Right lobe of liver (tissue), 6 donors: ENCODE measurements around the gene RAP2B. TPM values are rescaled to one million over a fixed set of nuclear protein-coding genes. Genes with fewer than 3 reads are reported as not detected.

ENCODE experiments used
- ATAC-seq, 4 donors: fragments of 200-7000 bp; cut with Tn5 transposase; one replicate each; pipeline ENCODE4 v1.9.1; 2020; ENCODE audit warnings: mild to moderate bottlenecking in 4 of 4, moderate library complexity in 4 of 4
- DNase-seq, 3 donors: peaks; one replicate each; pipeline ENCODE4 v3.0.0-alpha.2; 2020
- H3K27ac ChIP-seq, 3 donors: fragments of 200-600 bp; one replicate each; pipeline ENCODE4 v1.8.0; 2022
- H3K27me3 ChIP-seq, 2 donors: fragments of 200-600 bp; one replicate each; pipeline ENCODE4 v1.8.0; 2022
- H3K36me3 ChIP-seq, 4 donors: fragments of 200-600 bp; sonication (generic) in 1 of 4; one replicate each; pipeline versions ENCODE4 v1.5.1 to v1.8.0; 2017 to 2022; ENCODE audit warnings: control low read depth in 1 of 4
- H3K4me1 ChIP-seq, 4 donors: fragments of 200-600 bp; sonication (generic) in 1 of 4; one replicate each; pipeline versions ENCODE4 v1.5.1 to v1.8.0; 2017 to 2022; ENCODE audit warnings: control low read depth in 1 of 4
- H3K4me3 ChIP-seq, 3 donors: fragments of 200-600 bp; one replicate each; pipeline ENCODE4 v1.8.0; 2022
- H3K9me3 ChIP-seq, 4 donors: fragments of 200-600 bp; sonication (generic) in 1 of 4; one replicate each; pipeline versions ENCODE4 v1.5.1 to v1.8.0; 2017 to 2022; ENCODE audit warnings: control low read depth in 1 of 4
- CTCF ChIP-seq, 4 donors: fragments of 200-600 bp in 3 of 4; fragments of 450-650 bp in 1 of 4; IDR thresholded peaks; one replicate each; pipeline versions ENCODE4 v1.5.1 to v1.8.0; 2016 to 2022; ENCODE audit warnings: antibody characterized with exemption in 4 of 4, mild to moderate bottlenecking in 2 of 4
- POLR2A ChIP-seq: fragments of 450-650 bp; IDR thresholded peaks from one replicate; pipeline ENCODE4 v1.6.1; 2017; ENCODE audit warnings: antibody characterized with exemption, mild to moderate bottlenecking
- WGBS: methylation state at CpG from one replicate; pipeline ENCODE4 v1.1.6; 2018; ENCODE audit warnings: low coverage, low lambda C conversion rate; ENCODE audit not compliant: insufficient coverage; ENCODE audit errors: missing lambda C conversion rate; 5-methylcytosine and 5-hydroxymethylcytosine counted together
- intact Hi-C, 2 donors: fragments of 100-400 bp; cut with DNase I; formaldehyde crosslinking; loops; one replicate each; pipeline versions ENCODE4 v1.11.2 to v1.14.1; 2022
- total RNA-seq, 6 experiments: library from RNA; depleted of rRNA in 2 of 6; stranded (reverse); fragments of >200 nt in 2 of 6; fragmentation: NEBNext Ultra II Directional in 3 of 6; extraction: Animal tissue kit (Norgen Biotek cat#: 25700) in 3 of 6; gene quantifications; one replicate each; pipeline versions ENCODE4 v1.1.0 to v1.2.4, GENCODE V29; 2016 to 2023
- donor health status: DM: no; HTN: yes; CAD: no.
- donor health status: DM: no; HTN: no; CAD: no.
- donor health status: DM: no; HTN: no; CAD: no.
- donor health status: DM: no; HTN: yes; CAD: no.
- donor health status: DM: no; HTN: yes; CAD: no.

RAP2B gene
- total RNA-seq, 6 experiments from 2014 or later = 2.4 to 17.6 (median 4.5) TPM

DNA sequence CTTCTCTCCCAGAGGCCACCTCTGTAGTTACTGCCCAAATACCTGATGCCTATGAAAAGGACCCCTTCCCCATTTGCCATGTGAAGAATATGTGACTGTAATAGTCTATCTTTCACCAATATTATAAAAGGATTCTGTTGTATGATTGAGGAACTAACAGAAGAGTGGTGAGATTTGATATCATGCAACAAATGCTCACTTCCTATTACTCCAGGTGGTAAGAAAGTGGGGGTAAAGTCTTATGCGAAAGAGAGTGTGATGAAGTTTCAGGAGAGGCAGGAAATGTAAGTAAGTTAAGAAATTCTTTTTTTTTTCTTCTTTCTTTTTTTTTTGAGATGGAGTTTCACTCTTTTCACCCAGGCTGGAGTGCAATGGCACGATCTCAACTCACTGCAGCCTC, 24.4 kb upstream of the RAP2B start:
- H3K27ac ChIP-seq = no peak overlapping the region
- no peaks in the 10 kb centered on the region for H3K36me3 ChIP-seq
- DNase-seq (no peak), ATAC-seq (no peak)
- TF ChIP-seq POLR2A (no peak), CTCF (IDR thresholded peaks at IDR 0.05) (no peak)
- intact Hi-C loops = no loop called here
- no peak overlapping the region for H3K4me3 ChIP-seq
- H3K9me3 ChIP-seq = no peaks in the 10 kb centered on the region
- peaks cover 0 to 12% (median 0%) of the 10 kb centered on the region in 4 donors for H3K4me1 ChIP-seq
- H3K27me3 ChIP-seq = no peaks in the 10 kb centered on the region
- WGBS = 77% methylated on average over 1 of the region's 2 CpGs

DNA sequence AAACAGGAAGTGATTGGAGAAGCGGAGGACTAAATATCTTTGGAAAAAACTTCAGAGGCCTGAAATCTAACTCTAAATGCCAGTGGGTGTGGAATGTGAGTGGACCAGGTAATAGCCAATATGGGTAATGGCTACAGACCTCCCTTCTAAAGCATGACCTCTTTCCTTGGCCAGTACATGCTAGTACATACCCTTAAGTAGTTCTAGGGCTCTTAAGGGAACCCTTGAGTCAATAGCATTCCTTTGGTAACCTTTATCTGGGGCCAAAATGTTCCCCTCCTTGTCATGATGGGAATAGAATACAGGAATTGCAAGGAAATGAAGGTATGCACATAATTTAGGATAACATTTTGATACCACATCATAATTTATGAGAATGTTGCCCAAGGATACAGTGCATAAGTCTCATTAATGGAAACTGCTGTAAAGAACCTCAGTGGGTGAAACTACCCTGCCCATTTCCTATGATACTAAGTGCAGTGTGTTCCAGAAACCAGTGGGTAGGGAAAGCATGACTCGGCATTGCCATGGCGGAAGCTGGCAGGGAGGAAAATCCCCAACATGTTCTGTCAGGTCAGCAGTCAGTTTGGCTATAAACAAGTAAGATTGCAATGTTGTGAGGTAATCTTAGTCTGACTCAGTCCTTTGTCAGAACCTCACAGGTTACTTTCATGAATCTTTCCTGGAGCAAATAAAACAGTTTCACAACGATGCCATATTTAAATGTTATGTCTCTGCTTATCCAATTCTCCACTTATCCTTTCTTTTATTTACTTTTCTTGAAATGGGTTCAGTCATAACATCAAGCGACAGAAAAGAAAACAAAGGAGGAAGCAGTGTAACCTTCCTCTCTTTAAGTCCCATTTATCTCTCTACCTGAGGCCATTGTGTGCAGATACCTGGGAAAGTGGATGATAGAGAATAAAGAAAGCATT, 23.5 kb upstream of the RAP2B start:
- H3K27ac ChIP-seq = peak overlapping the region in 2 of 3 donors; percentile 50 to 77
- peak; percentile 52 to 78 (median 66) for DNase-seq
- no peak overlapping the region for H3K4me3 ChIP-seq
- no peak for TF ChIP-seq CTCF (IDR thresholded peaks at IDR 0.05)
- TF ChIP-seq POLR2A = peak; percentile 17
- H3K27me3 ChIP-seq = no peaks in the 10 kb centered on the region
- intact Hi-C loops = no loop called here
- H3K9me3 ChIP-seq = no peaks in the 10 kb centered on the region
- no peaks in the 10 kb centered on the region for H3K36me3 ChIP-seq
- 35% methylated on average over 5 of the region's 5 CpGs for WGBS
- H3K4me1 ChIP-seq = peaks cover 0 to 12% (median 0%) of the 10 kb centered on the region in 4 donors
- ATAC-seq = peak; percentile 65 to 92 (median 89)

DNA sequence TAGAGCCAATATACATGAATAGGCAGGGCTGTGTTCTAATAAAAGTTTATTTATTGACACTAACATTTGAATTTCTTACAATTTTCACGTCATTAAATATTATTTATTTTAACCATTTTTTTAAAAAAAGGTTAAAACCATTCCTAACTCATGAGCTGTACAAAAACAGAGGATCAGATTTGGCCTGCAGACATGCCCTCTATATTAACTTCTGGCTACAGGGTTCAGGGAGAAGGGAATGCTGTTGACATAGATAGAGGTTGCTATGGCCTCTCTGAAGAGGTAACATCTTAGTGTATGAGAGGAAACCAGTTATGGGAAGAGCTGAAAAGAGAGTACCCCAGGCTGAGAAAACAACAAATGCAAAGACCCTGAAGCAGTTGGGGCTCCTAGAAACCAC, 19.1 kb upstream of the RAP2B start:
- H3K27ac ChIP-seq = no peak overlapping the region
- no peak overlapping the region for H3K4me3 ChIP-seq
- TF ChIP-seq CTCF (IDR thresholded peaks at IDR 0.05) (no peak), POLR2A (no peak)
- H3K4me1 ChIP-seq = peaks cover 0 to 12% (median 0%) of the 10 kb centered on the region in 4 donors
- ATAC-seq (no peak), DNase-seq (no peak)
- H3K27me3 ChIP-seq = no peaks in the 10 kb centered on the region
- WGBS = 50% methylated on average over 1 of the region's 1 CpG
- H3K36me3 ChIP-seq = no peaks in the 10 kb centered on the region
- intact Hi-C loops = no loop called here
- no peaks in the 10 kb centered on the region for H3K9me3 ChIP-seq

- intact Hi-C loops = no loop called here
Measured at GRCh38 chr3:153144071-153144470, 18.0 kb upstream of the RAP2B start.

More at GRCh38 chr3:153144071-153144470, 18.0 kb upstream of the RAP2B start:
- Histone ChIP-seq H3K36me3 (no peaks in the 10 kb centered on the region), H3K27me3 (no peaks in the 10 kb centered on the region), H3K4me1 (peaks cover 0 to 9% (median 0%) of the 10 kb centered on the region in 4 donors), H3K4me3 (no peak overlapping the region), H3K9me3 (no peaks in the 10 kb centered on the region), H3K27ac (peak overlapping the region in 1 of 3 donors; percentile 26)
- ATAC-seq = no peak
- WGBS = 50% methylated on average over 1 of the region's 1 CpG
- TF ChIP-seq CTCF (IDR thresholded peaks at IDR 0.05) = no peak
- no peak for TF ChIP-seq POLR2A
- DNase-seq = no peak
